Thyroid gland (tissue), 4 donors: ENCODE data around the gene TMEM191C. TPM values are rescaled to one million over a fixed set of nuclear protein-coding genes. Genes with fewer than 3 reads are reported as not detected.
"Not testable (repeated sequence)": the region's sequence is repeated elsewhere in the genome, so short reads cannot be mapped to it uniquely, and the experiment has no call there.

ENCODE experiments used
- DNase-seq, 2 donors: peaks; one replicate each; pipeline ENCODE4 v3.0.0-alpha.2; 2019
- H3K27ac ChIP-seq, 3 donors: fragments of 200-600 bp; sonication (generic); 1 replicate in 2 of 3; 2 replicates in 1 of 3; pipeline ENCODE4 v1.5.1; 2016 to 2019; ENCODE audit warnings: mild to moderate bottlenecking in 1 of 3, moderate library complexity in 1 of 3
- H3K27me3 ChIP-seq: fragments of 200-600 bp; sonication (generic); one replicate; pipeline ENCODE4 v1.5.1; 2019
- H3K36me3 ChIP-seq, 2 donors: fragments of 200-600 bp; sonication (generic); one replicate each; pipeline ENCODE4 v1.5.1; 2016 to 2019
- H3K4me1 ChIP-seq, 2 donors: fragments of 200-600 bp; sonication (generic); one replicate each; pipeline ENCODE4 v1.5.1; 2017 to 2019
- H3K4me3 ChIP-seq, 3 donors: fragments of 200-600 bp; sonication (generic); replicated peaks in 1 of 3; 1 replicate in 2 of 3; 2 replicates in 1 of 3; pipeline ENCODE4 v1.5.1; 2016; ENCODE audit warnings: mild to moderate bottlenecking in 1 of 3
- H3K9me3 ChIP-seq: fragments of 200-600 bp; sonication (generic); one replicate; pipeline ENCODE4 v1.5.1; 2017
- POLR2A ChIP-seq, 2 donors: fragments of 450-650 bp; IDR thresholded peaks; one replicate each; pipeline ENCODE4 v1.6.1; 2017; ENCODE audit warnings: antibody characterized with exemption in 2 of 2, mild to moderate bottlenecking in 2 of 2, moderate library complexity in 1 of 2
- WGBS, 2 donors: methylation state at CpG; one replicate each; pipeline ENCODE4 v1.1.5; 2017; 5-methylcytosine and 5-hydroxymethylcytosine counted together
- intact Hi-C: fragments of 100-400 bp; cut with DNase I; formaldehyde crosslinking; loops from one replicate; pipeline ENCODE4 v1.15.1; 2023
- total RNA-seq, 4 donors: library from RNA; depleted of rRNA; stranded (reverse); fragments of >200 nt; gene quantifications; one replicate each; pipeline ENCODE4 v1.2.3, GENCODE V29; 2016

Gene TMEM191C
- total RNA-seq, 4 donors from 2014 or later, result 0.20 to 3.9 (median 0.91) TPM

DNA sequence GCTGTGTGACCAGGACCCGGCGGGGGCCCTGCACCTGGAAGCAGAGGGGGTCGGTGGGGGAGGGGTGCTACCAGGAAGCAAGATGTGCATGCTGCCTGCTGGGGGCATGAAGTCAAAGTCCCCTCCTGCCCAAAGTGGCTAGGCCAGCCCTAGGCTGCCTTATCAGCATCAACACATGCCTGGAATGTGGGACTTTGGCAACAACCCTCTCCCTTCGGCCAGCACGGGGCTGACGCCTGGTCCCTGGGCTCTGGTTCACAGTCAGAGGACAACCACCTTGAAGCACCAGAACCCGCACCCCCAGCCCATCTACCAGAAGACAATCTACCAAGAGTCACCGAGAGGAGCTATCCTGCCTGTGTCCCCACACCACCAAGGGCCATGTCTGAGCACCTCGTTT is 43.2 kb downstream of the TMEM191C start:
- H3K4me1 ChIP-seq, H3K27ac ChIP-seq, H3K27me3 ChIP-seq, H3K36me3 ChIP-seq, H3K4me3 ChIP-seq, DNase-seq, intact Hi-C loops, H3K9me3 ChIP-seq: not testable (repeated sequence)
- WGBS, 2 donors, result no CpG with 5 or more reads among the region's 9 CpGs

DNA sequence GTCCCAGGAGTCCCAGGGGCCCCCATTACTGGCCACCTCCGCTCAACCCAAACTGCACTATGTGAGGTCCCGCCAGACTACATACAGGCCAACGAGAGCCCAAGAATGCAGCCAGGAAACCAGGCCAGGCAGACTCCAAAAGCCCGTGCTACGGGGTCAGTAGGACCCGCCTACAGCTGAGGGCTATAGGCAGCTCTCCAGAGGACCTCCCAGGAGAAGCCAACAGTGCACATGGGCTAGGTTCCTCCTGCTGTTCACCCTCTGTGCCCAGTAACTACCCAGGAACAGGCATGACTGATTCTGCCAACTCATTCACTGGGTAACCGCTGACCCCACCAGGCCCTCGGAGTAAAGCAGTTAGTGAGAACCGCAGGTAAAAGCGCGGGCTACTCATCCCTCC is 44.8 kb downstream of the TMEM191C start:
- H3K36me3 ChIP-seq, H3K9me3 ChIP-seq, H3K27ac ChIP-seq, H3K4me3 ChIP-seq, H3K27me3 ChIP-seq, intact Hi-C loops, H3K4me1 ChIP-seq: not testable (repeated sequence)
- DNase-seq, result peak; percentile 41 to 47
- 60 to 79% methylated on average over 1 to 5 of the region's 11 CpGs for WGBS, 2 donors

DNA sequence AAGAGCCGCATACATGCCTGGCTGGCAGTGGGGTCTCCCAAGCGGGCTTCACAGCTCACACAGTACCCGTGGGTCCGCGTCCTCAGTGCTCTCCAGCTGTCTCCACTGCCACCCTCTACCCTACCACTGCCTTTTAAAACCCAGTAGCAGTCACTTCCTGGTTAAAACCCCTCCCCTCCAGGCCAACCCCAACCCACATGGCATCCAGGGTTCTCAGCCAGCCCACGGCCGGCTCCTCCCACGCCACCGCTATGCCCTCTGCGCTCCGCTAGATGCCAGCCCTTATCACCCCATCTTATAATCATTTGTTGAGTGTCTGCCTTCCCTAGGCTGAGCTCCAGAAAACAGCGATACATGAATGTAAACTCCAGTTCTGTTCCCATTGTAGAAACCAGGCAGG is 46.9 kb downstream of the TMEM191C start:
- H3K36me3 ChIP-seq, DNase-seq: not testable (repeated sequence)
- no CpG with 5 or more reads among the region's 12 CpGs for WGBS, 2 donors

DNA sequence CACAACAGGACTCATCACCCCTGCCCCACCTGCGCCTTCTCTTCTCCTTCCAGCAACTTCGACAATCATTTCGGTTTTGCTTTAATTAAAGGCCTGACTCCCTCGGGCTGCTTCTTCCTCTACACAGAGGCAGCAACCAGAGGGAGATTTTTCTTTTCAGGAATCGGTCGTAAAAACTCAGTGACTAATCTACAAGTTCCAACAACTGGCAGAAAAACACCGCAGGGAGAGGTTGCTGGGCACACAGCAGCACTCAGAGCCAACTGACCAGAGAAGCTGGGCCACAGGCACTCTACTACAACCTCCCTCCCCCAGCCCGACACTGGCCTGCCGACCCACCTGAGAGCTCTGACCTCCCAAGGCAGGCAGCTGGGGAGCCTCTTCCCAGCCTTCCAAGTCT is 48.0 kb downstream of the TMEM191C start:
- H3K4me1 ChIP-seq, intact Hi-C loops, H3K27ac ChIP-seq, DNase-seq, H3K36me3 ChIP-seq, H3K9me3 ChIP-seq, H3K4me3 ChIP-seq, H3K27me3 ChIP-seq: not testable (repeated sequence)
- WGBS, 2 donors, result no CpG with 5 or more reads among the region's 9 CpGs

More for the DNA sequence above, 46.9 kb downstream of the TMEM191C start:
- H3K27me3 ChIP-seq, H3K9me3 ChIP-seq, intact Hi-C loops, H3K27ac ChIP-seq, H3K4me3 ChIP-seq, H3K4me1 ChIP-seq: not testable (repeated sequence)

DNA sequence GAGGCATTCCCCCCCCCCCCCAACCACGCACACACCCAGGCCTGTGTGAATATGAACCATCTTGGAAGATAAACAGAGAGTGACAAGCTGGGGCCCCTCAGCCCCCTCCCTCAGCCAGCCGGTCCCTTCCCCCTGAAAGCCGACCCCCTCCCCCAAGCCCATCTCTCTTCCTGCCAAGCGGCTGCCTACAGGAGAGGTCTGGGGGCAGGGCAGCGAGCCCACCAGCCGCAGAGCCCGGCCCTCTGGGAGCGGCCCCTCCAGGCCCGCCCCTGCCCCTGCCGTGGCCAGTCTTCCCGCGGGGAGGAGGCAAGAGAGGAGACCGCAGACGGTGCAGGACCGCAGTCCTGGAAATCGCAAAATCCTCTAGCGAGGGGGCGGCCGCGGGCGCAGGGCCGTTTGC is 49.3 kb downstream of the TMEM191C start:
- intact Hi-C loops, H3K27me3 ChIP-seq, DNase-seq, H3K4me1 ChIP-seq, H3K4me3 ChIP-seq, H3K9me3 ChIP-seq, H3K27ac ChIP-seq, H3K36me3 ChIP-seq: not testable (repeated sequence)
- WGBS, 2 donors, result no CpG with 5 or more reads among the region's 22 CpGs

DNA sequence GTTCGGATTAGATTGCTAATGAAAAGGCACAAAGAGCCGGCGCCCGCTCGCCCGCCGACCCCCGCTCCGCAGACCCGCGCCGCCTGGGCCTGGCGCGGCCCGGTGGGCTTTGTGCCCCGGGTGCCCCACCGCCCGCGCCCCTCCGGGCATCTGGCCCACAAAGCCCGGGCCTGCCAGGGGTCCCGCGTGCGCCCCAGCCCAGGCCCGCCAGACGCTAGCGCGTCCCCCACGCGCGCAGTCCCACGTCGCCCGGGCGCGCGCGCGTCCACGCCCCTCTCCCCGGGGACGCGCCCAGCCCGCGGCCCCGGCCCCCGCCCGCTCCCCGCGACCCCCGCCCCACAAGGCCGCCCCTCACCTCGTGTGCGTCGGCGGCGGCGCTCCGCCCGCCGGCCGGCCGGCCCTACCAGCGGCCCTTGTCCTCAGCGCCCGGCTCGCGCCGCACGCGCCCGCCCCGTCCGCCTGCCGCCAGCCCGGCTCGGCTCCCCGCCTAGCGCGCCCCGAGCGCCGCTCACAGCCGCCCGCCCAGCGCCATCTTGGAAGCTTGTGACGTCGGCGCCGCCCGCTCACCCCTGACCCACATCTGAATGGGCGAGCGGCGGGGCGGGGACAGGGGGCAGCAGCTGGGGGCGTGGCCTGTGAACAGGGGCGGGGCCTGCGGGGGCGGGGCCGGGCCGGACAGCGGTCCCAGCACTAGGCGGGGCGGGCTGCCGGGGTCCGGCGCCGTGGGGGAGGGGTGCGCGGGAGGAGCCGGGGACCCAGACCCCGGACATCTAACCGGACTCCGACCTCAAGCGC is 50.0 kb downstream of the TMEM191C start:
- H3K4me3 ChIP-seq, intact Hi-C loops, H3K4me1 ChIP-seq, DNase-seq, H3K36me3 ChIP-seq, H3K27me3 ChIP-seq, H3K9me3 ChIP-seq, H3K27ac ChIP-seq: not testable (repeated sequence)
- peak in 1 of 2 donors; percentile 22 for TF ChIP-seq POLR2A (IDR thresholded peaks at IDR 0.05)
- WGBS, 2 donors, result no CpG with 5 or more reads among the region's 115 CpGs

Other genes with a start within 250 kb of the TMEM191C start
- under 1 TPM in 1 of 4 donors, not detected in 3; 0.54 TPM for gene RIMBP3B, start 83.6 kb upstream of the TMEM191C start, total RNA-seq
- 1 to 10 TPM; 4.7 to 7.7 (median 6.5) TPM for gene HIC2, start 50.0 kb upstream of the TMEM191C start, total RNA-seq
- gene RIMBP3C, start 84.1 kb downstream of the TMEM191C start, total RNA-seq, result under 1 TPM in 3 of 4 donors, not detected in 1; 0.13 to 0.59 (median 0.45) TPM
- gene UBE2L3, start 100.3 kb downstream of the TMEM191C start, total RNA-seq, result 10 to 100 TPM; 38.2 to 61.9 (median 47.5) TPM
- gene YDJC, start 162.6 kb downstream of the TMEM191C start, total RNA-seq, result 10 to 100 TPM; 44.5 to 72.7 (median 54.6) TPM
- 1 to 10 TPM in 1 of 4 donors, under 1 TPM in 3; 0.27 to 1.6 (median 0.74) TPM for gene CCDC116, start 165.4 kb downstream of the TMEM191C start, total RNA-seq
- gene SDF2L1, start 174.9 kb downstream of the TMEM191C start, total RNA-seq, result 100 to 1,000 TPM in 2 of 4 donors, 10 to 100 TPM in 2; 60.2 to 444 (median 210) TPM
- gene PPIL2, start 198.6 kb downstream of the TMEM191C start, total RNA-seq, result 100 to 1,000 TPM in 2 of 4 donors, 10 to 100 TPM in 2; 72.7 to 135 (median 108) TPM